HG03064 (cell line): Measurements from ENCODE around the gene DHX36.

Experiments used
- ATAC-seq: cut with Tn5 transposase; IDR thresholded peaks from one replicate; pipeline ENCODE4 v1.9.1; 2021; ENCODE audit warnings: low read depth; ENCODE audit not compliant: unreplicated experiment

Gene DHX36, protein sequence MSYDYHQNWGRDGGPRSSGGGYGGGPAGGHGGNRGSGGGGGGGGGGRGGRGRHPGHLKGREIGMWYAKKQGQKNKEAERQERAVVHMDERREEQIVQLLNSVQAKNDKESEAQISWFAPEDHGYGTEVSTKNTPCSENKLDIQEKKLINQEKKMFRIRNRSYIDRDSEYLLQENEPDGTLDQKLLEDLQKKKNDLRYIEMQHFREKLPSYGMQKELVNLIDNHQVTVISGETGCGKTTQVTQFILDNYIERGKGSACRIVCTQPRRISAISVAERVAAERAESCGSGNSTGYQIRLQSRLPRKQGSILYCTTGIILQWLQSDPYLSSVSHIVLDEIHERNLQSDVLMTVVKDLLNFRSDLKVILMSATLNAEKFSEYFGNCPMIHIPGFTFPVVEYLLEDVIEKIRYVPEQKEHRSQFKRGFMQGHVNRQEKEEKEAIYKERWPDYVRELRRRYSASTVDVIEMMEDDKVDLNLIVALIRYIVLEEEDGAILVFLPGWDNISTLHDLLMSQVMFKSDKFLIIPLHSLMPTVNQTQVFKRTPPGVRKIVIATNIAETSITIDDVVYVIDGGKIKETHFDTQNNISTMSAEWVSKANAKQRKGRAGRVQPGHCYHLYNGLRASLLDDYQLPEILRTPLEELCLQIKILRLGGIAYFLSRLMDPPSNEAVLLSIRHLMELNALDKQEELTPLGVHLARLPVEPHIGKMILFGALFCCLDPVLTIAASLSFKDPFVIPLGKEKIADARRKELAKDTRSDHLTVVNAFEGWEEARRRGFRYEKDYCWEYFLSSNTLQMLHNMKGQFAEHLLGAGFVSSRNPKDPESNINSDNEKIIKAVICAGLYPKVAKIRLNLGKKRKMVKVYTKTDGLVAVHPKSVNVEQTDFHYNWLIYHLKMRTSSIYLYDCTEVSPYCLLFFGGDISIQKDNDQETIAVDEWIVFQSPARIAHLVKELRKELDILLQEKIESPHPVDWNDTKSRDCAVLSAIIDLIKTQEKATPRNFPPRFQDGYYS

DNA sequence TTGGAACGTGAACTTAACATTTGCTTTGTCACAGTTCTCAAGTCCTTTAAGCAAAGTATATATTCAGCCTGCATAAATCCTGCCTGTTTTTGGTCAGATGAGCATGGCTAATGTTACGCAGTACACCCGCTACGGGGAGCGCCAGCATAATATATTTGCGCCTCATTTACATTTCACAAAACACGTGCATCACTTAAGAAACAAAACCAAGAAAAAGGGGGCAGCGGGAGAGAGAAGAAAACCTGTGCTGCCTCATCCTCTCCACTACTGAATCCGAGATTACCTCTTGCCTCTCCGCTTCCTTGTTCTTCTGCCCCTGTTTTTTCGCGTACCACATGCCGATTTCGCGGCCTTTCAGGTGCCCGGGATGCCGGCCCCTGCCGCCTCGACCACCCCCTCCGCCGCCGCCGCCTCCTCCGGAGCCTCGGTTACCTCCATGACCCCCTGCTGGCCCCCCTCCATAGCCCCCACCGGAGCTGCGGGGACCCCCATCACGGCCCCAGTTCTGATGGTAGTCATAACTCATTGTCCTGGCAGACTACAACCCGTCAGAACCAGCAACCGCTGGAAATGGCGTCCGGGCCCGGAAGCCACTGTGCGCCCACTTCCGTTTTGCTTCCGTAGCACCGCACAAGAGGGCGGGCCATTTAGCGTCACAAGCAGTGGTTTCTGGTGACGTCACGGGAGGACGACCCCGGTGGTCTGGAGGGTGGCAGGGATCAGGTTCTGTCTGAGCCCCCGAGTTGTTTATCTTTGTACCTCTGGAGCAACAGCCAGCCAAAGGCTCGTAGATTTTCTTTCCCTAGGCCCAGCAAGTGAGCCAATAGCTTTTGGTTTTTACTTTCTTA is at the start of gene DHX36:
Gene DHX36, minus strand, starts transcription at position 597 of the 848 bp plus-strand sequence. Its CDS starts 71 bp downstream, at position 526.
- ATAC-seq = peak; percentile 94

DNA sequence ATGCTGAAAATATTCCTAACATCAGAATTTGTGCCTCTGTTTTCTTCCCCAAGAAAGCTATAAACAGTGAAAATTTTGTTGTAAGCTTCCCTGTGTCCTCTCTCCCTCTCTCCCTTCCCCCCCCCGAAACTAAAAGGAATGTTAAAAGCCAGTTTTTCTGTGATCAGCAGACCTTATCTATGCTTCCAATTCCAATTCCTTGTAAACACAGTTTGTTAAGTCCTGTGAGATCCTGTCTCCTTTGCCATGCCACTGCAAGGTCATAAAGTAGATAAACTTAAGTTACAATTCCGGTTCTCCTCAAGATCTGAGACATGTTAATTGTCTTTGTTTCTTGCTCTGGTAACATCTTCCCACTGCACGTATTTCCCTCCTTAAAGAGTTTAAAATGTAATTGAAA is 42.9 kb upstream of the DHX36 start:
- no peak for ATAC-seq

DNA sequence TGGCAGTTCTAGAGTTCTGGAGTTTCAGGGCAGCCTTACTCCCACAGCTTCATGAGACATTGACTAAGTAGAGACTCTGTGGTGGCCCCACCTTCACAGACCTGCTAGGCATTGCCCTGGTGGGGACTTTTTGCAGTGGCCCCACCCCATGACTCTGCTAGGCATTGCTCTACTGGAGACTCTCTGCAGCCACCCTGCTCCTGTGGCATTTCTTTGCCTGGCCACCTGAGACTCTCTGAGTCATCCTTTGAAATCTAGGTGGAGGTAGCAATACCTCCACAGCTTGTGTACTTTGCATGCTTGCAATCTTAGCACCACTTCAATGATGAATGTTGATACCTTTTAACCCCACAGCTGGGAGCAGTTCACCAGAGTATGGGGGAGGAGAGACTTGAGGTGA is 40.6 kb upstream of the DHX36 start:
- no peak for ATAC-seq

DNA sequence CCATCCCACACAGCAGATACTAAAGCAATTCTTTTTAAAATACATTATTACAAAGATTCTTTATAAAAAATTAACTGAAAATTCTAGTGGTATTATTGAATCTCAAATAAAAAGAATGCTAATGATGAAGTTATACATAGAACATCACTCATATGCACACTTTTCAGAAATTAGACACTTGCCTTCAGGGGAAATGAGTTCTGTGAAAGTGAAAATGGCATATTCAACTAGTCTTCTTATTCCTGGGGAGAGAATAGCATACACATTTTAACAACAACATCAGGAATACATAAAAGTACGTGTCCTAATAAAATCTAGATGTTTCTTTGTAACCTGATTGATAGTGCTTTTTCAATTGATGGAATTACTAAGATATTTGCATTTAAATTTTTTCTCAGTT is 36.8 kb upstream of the DHX36 start:
- ATAC-seq = no peak

DNA sequence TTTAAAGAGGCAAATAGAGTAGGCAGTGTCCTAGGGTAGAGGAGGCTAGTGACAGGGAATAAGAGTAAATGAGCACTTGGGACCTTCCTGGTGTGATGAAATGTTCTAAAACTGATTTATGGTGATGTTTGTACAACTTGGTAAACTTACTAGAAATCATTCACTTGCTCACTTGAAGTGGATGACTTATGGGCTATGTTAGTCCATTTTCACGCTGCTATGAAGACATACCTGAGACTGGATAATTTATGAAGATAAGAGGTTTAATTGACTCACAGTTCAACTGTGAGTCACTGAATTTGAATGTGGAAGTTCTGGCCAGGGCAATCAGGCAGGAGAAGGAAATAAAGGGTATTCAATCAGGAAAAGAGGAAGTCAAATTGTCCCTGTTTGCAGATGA is 31.7 kb upstream of the DHX36 start:
- no peak for ATAC-seq

DNA sequence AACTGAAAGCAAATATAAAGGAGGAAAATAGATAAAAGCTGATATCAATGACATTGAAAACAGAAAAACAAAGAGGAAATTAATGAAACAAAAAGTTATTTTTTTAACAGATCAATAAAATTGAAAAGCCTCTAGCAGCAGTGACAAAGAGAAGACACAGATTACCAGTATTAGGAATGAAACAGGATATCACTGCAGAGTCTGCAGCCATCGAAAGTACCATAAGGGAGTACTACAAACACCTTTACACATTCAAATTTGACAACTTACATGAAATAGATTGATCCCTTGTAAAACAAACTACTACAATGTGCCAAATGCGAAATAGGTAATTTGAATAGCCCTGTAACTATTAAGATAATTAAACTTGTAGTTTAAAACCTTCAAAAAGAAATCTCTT is 24.9 kb upstream of the DHX36 start:
- no peak for ATAC-seq

DNA sequence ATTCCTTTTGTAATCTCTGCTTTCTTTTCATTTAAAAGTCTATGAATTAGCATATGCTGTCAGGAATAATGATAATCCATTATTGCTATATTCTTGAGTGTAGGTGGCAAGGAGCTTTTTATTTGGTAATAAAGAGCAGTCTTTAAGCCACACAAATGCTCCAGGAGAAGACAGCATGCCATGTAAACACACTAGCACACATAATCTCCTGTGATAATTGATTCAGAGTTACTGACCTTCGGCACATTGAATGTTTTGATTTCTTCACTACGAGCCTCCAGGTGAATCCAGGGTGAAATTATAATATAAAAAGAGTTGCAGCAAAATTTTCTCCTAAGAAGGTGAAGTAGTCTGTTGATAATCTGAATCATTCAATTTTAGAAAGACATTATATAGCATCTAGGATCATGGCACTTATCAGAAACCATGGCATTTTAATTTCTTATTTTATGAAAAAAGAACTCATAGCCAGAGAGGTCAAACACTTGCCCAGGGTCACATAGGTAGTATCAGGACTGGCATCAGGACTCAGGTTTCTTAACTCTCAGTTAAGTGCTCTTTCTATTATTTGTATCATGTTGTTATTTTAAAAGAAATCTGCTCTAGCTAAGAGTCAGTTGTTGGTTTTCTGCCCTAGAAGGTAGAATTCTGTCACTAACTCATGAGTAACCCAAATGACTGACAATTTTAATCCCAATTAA is 21.3 kb upstream of the DHX36 start:
- ATAC-seq = no peak

DNA sequence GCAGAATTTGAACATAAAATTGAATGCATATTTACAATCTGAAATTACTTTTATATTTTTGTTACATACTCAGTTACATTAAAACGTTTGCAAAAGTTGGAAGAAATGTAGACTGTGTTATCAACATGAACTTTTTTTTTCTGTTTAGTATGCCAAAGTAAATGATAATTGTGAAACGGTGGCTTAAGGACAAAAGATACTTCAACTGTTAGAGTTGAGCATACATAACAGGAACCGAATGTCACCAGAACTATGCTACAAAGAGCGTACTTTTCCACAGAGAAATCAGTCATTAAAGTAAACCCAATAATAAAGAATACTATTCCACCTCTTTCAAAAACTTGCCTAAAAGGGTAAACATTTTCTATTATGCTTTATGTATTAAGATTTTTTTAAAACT is 14.3 kb upstream of the DHX36 start:
- no peak for ATAC-seq

DNA sequence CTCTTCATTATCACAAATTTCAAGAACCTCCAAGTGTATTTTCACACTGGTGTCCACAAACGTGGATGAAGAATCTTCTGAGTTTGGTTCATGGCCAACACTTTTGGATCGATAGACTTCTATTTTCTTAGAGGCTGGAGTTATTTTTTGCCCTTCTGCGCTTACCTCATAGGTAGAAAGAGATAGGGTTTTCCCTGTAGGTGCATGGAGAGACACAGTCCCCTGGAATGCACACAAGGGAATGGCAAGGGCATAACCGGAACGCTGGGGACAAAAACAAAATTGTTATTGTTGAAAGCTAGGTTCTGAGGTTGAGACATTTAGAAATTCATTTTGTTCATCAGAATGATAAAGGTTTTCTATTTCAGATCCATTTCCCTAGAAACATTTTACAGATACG is 13.7 kb upstream of the DHX36 start:
- no peak for ATAC-seq

DNA sequence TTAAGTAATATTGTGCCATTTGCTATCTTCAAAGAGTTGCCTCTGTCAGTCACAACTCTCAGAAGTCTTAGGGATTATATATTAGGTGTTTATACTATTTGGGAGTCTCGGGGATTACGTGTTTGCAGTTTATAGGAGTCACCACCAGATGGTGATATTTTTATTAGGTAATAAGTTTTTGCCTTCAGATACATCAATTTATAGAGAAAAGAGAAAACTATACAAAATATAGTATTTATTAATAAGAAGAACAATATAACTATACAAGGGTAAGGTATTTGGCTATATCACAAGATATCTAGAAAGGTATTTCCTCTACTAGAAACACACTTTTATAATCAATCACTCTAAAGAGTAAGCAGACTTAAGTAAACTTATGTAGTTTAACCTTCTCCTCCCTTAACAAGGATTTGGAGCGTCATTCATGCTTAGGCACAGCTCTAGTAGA is 10.7 kb upstream of the DHX36 start:
- peak; percentile 61 for ATAC-seq

DNA sequence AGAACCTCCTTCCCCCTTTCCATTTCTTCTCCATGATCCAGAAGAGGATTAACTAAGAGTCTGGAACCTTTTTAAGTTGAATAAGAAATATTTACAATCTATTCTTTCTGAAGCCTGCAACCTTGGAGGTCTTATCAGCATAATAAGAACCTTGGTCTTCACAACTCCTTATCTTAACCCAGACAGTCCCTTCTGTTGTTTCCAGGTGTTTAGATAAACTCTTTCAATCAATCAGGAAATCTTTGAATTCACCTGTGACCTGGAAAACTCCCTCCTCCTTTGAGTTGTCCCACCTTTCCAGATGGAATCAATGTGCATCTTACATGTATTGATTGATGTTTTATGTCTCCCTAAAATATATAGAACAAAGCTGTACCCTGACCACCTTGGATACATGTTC is 3.6 kb upstream of the DHX36 start:
- ATAC-seq = no peak

DNA sequence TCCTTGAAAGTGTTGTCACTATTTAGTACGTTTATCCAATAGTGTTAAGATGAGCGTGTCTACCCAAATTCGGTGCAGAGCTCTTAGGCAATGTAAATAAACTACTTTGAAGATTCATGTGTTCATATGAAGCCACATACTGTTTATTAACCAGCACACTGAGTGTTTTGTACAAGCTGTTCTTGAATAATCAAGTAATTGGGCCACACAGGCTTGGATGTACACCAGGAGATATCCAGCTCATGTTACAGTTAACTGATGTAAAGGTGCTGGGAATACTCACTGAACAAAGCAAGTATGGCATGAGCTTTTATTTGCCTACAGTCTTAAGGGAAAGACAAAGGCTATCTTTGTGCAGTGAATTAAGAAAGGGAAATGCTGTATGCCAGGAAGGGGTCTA is 632 bp upstream of the DHX36 start:
- no peak for ATAC-seq

DNA sequence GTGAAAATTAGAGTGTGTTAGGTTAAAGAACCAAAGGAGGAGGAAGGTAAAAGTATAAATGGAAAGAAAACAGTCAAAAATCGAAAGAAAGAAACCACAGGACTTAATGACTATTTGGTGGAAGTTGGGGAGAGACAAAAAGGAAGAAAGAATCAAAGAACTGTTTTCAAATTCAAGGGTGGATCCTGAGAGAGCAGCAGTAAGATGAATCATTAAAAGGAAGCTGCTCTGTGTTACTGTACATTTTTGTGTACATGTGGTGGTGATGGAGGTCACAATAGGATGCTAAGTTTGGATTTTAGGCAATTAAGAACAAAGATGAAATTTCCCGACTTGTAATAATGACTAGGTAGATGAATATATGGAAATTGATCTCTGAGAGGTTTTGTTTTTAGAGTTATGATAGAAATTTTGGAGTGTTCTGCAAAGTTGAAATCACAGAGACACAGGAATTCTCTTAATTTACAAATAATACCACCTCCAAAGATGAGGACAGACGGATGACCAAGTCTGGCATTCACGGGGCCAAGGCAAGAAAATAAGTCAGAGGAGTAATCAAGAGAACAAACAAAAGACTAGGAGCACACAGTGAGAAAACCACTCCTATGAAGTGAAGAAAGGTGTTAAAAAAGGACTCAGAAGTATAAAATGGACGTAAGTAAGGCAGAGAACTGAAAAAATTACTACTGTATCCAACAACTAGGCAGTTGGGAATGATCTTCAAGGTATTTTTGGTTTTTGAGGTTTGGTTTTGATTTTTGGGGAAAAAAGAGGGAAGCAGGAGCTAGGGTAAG is 7.1 kb downstream of the DHX36 start:
- ATAC-seq = no peak

DNA sequence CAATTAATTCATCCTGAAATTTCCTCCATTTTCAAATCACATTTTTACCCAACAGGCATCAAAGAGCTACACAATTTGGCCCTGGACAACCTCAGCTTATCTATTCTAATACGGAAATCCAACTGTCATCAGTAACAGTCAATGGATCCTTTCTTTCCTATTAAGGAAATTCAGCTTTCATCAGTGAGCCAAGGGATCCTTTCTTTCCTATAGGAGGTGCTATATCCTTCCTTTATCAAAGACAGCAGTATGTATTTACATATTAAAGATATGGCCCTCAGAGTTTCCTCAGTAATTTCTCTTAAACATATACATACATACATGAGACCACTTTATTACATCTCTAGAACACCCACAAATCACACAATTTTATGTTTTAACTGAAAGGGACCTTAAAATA is 10.1 kb downstream of the DHX36 start:
- no peak for ATAC-seq

DNA sequence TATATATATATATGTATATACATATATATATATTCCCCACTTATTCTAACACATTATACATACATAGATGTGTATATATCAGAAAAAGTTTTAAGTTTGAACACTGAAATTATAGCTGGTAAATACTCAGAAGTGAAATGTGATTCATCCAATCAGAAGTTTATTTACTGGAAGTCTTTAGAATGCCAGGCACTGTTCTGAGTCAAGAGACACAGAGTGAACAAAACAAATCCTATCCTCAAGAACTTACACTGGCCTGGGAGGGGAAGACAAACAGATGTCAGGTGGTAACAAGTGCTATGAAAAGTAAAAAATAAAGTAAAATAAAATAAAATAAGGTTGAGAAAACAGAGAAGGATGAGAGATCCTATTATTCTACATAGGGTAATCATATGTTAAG is 13.4 kb downstream of the DHX36 start:
- ATAC-seq = no peak

DNA sequence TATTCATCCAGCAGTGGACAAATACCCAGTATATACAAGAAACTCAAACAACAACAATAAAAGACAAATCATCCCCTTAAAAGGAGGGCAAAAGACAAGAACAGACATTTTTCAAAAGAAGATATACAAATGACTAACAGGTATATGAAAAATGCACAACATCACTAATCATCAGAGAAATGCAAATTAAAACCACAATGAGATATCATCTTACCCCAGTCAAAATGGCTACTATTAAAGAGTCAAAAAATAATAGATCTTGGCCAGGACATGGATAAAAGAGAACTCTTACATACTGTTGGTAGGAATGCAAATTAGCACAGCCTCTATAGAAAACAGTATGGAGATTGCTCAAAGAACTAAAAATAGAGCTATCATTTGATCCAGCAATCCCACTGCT is 16.9 kb downstream of the DHX36 start:
- no peak for ATAC-seq

DNA sequence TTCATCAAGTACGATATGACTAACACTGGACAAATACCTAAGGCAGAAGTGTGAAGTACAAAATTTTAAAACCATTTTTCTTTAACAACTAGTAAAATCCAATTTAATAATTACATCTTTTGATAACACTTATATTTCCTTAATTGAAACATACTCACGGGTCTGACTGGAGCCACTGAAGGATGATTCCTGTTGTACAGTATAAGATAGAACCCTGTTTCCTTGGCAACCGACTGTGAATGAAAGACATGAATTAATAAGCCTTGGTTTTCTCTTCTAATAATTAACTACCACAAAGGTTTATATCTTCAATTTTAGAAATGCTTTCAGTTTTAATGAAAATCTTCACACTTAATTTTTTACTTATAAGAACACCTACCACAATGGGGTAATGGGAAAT is 19.4 kb downstream of the DHX36 start:
- no peak for ATAC-seq

DNA sequence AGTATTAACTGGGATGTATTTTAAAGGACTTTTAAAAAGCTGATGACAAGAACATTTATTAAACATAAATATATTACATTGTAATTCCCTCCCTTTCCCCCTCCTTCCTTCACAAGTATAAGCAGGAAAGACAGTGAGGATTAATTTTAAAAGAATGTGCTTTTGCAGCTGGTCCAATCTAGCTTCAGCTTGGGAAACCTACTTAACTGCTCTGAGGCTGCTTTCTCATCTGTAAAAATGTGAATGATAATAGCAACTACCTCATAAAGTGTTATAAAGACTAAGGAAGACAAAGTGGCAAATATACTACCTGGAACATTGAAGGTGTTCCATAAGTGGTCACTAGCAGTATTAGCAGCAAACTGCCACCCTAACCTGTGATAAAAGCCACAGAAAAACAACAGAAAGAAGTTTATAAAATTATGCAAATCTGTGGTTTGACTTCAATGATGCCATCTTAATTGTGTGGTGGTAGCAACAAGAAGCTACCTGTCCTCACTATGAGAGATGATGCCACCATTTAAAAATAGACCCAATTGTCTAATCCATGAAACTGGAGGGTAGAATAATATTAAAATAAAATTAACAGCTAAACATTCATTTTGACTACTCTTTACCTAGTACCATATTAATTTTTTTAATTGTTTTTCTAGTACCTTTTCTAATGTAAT is 20.0 kb downstream of the DHX36 start:
- no peak for ATAC-seq

DNA sequence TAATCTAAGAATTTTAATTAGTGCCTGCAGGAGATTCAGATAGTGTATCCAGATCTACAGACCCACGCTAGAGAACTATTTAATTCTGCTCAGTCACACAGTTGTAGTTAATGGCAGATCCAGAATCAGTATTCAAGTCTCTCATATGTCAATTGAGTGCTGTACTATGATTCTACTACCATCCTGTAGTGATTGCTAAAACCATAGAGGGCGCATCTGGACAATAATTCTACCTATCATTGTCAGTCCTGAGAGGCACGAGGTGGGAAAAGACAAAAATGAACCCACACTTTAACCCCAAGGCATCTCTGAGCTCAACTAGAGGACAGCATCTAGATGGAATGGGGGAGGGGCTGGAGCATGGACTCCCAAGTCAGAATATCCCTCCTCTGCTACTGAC is 22.7 kb downstream of the DHX36 start:
- no peak for ATAC-seq
